HEK293T (cell line): ENCODE data around the gene ACOT7.

Experiments used
- ARNT ChIP-seq: fragments of 450-650 bp; IDR thresholded peaks from 2 replicates; pipeline ENCODE4 v1.6.1; 2017; ENCODE audit warnings: mild to moderate bottlenecking
- BHLHE40 ChIP-seq: fragments of 450-650 bp; IDR thresholded peaks from 2 replicates; pipeline ENCODE4 v1.6.1; 2016; ENCODE audit warnings: mild to moderate bottlenecking, moderate library complexity, borderline replicate concordance
- FOXK2 ChIP-seq: fragments of 450-650 bp; IDR thresholded peaks from 2 replicates; pipeline ENCODE4 v1.6.1; 2016; ENCODE audit warnings: mild to moderate bottlenecking
- HDGF ChIP-seq: fragments of 450-650 bp; IDR thresholded peaks from 2 replicates; pipeline ENCODE4 v1.6.1; 2017; ENCODE audit warnings: antibody characterized with exemption, borderline replicate concordance
- L3MBTL2 ChIP-seq: fragments of 450-650 bp; conservative IDR thresholded peaks from 2 replicates; pipeline ENCODE4 v1.6.1; 2016; ENCODE audit warnings: mild to moderate bottlenecking
- SP1 ChIP-seq: fragments of 450-650 bp; IDR thresholded peaks from 2 replicates; pipeline ENCODE4 v1.6.1; 2017
- SUZ12 ChIP-seq: fragments of 450-650 bp; IDR thresholded peaks from 2 replicates; pipeline ENCODE4 v1.6.1; 2016; ENCODE audit warnings: mild to moderate bottlenecking
- ZNF384 ChIP-seq: fragments of 450-650 bp; IDR thresholded peaks from 2 replicates; pipeline ENCODE4 v1.6.1; 2016

- TF ChIP-seq SP1: no peak
- no peak for TF ChIP-seq L3MBTL2
- TF ChIP-seq FOXK2: no peak
- TF ChIP-seq ZNF384: no peak
- TF ChIP-seq SUZ12: no peak
- TF ChIP-seq BHLHE40: no peak
- no peak for TF ChIP-seq HDGF
- no peak for TF ChIP-seq ARNT
Measured at GRCh38 chr1:6243053-6243834, 150.3 kb downstream of the ACOT7 start.
